HL-60 (cell line): ENCODE measurements around the gene WDR64.

Experiments used
- DNase-seq, 2 experiments: peaks; one replicate each; pipeline ENCODE4 v3.0.0-alpha.2; 2010 to 2020; ENCODE audit warnings: low read depth in 1 of 2, low spot score in 1 of 2
- H3K27ac ChIP-seq: fragments of 250-450 bp; sonication (Bioruptor Pico); replicated peaks from 2 replicates; pipeline ENCODE4 v1.5.1; 2020; ENCODE audit warnings: mild to moderate bottlenecking, moderate library complexity
- H3K27me3 ChIP-seq: fragments of 250-450 bp; sonication (Bioruptor Pico); 2 replicates; pipeline ENCODE4 v1.5.1; 2021; ENCODE audit warnings: mild to moderate bottlenecking, moderate library complexity; ENCODE audit not compliant: insufficient read depth, poor library complexity, severe bottlenecking
- H3K4me3 ChIP-seq: replicated peaks from 2 replicates; pipeline ENCODE4 v1.5.1; 2011; ENCODE audit warnings: mild to moderate bottlenecking, control low read depth, low read length; ENCODE audit not compliant: insufficient read depth
- GABPA ChIP-seq: IDR thresholded peaks from 2 replicates; pipeline ENCODE4 v1.6.1; 2012; ENCODE audit warnings: low read depth
- POLR2AphosphoS5 ChIP-seq: IDR thresholded peaks from 2 replicates; pipeline ENCODE4 v1.6.1; 2012; ENCODE audit warnings: low read depth
- REST ChIP-seq: IDR thresholded peaks from 2 replicates; pipeline ENCODE4 v1.6.1; 2012; ENCODE audit warnings: low read depth; ENCODE audit not compliant: insufficient replicate concordance
- SPI1 ChIP-seq: IDR thresholded peaks from 2 replicates; pipeline ENCODE4 v1.6.1; 2012; ENCODE audit warnings: low read depth, mild to moderate bottlenecking, borderline replicate concordance
- TF ChIP-seq, protein P1 (sequence below): IDR thresholded peaks from one replicate; pipeline ENCODE4 v1.5.1; 2011; ENCODE audit warnings: low read length, control low read depth, inconsistent platforms; ENCODE audit not compliant: insufficient read depth

WDR64 gene

DNA sequence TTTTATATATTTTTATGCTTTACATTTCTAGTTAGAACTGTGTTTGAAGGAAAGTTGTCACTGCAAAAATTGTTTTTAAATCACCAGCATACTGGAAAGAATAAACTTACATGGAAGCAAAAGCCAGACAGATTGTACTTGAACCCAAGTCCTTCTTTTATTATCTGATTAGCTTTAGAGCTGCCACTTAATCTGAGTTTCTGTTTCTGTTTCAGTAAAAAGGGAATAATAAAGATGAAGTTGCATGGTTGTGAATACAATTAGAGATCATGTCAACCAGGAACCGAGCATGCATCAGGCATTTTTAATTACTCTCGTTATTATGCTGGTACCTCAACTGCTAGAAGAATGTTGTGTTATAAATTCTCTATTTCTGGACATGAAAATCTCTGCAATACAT is 119.0 kb downstream of the WDR64 start:
- Histone ChIP-seq H3K27me3 (no peaks in the 10 kb centered on the region), H3K27ac (no peak overlapping the region), H3K4me3 (no peak overlapping the region)
- no peak for DNase-seq
- no peak for TF ChIP-seq REST
- no peak for TF ChIP-seq POLR2AphosphoS5
- TF ChIP-seq SPI1, result no peak
- TF ChIP-seq, protein P1, sequence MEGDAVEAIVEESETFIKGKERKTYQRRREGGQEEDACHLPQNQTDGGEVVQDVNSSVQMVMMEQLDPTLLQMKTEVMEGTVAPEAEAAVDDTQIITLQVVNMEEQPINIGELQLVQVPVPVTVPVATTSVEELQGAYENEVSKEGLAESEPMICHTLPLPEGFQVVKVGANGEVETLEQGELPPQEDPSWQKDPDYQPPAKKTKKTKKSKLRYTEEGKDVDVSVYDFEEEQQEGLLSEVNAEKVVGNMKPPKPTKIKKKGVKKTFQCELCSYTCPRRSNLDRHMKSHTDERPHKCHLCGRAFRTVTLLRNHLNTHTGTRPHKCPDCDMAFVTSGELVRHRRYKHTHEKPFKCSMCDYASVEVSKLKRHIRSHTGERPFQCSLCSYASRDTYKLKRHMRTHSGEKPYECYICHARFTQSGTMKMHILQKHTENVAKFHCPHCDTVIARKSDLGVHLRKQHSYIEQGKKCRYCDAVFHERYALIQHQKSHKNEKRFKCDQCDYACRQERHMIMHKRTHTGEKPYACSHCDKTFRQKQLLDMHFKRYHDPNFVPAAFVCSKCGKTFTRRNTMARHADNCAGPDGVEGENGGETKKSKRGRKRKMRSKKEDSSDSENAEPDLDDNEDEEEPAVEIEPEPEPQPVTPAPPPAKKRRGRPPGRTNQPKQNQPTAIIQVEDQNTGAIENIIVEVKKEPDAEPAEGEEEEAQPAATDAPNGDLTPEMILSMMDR, result no peak
- TF ChIP-seq GABPA, result no peak

- H3K4me3 ChIP-seq, result no peak overlapping the region
- no peak for DNase-seq
- no peaks in the 10 kb centered on the region for H3K27me3 ChIP-seq
- no peak overlapping the region for H3K27ac ChIP-seq
- TF ChIP-seq REST (no peak), POLR2AphosphoS5 (no peak), SPI1 (no peak), GABPA (no peak)
- TF ChIP-seq, protein P1, result no peak
These were observed 120.9 kb downstream of the WDR64 start for GRCh38 chr1:241772932-241773500.

GRCh38 chr1:241773991-241774390 is 121.9 kb downstream of the WDR64 start:
- Histone ChIP-seq H3K4me3 (no peak overlapping the region), H3K27me3 (no peaks in the 10 kb centered on the region), H3K27ac (no peak overlapping the region)
- TF ChIP-seq GABPA (no peak), REST (no peak), POLR2AphosphoS5 (no peak), SPI1 (no peak)
- TF ChIP-seq, protein P1, result no peak
- no peak for DNase-seq
